HG02938 (cell line): ENCODE results near the gene GIT2.
"Not testable (repeated sequence)": the region's sequence is repeated elsewhere in the genome, so short reads cannot be mapped to it uniquely, and the experiment has no call there.

Source experiments
- ATAC-seq: cut with Tn5 transposase; IDR thresholded peaks from one replicate; pipeline ENCODE4 v1.9.1; 2021; ENCODE audit warnings: mild to moderate bottlenecking, moderate library complexity; ENCODE audit not compliant: unreplicated experiment

GIT2 gene

GRCh38 chr12:109896188-109896587, 100.0 kb downstream of the GIT2 start:
- ATAC-seq, result no peak

DNA sequence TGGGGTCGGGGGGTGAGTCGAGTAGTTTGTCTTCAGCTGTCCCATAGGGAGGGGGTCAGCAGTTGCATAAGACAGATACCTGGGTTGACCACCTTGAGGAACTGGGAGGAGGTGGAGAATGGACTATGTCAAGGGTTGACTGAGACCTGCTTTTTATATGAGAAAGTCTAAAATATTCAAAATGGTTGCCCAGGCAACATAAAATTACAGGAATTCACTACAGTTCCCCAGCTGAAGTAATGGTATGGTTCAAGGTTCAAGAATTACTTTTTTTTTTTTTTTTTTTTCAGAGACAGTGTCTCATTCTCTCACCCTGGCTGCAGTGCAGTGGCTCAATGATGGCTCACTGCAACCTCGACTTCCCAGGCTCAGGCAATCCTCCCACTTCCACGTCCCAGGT, 101.2 kb downstream of the GIT2 start:
- no peak for ATAC-seq

DNA sequence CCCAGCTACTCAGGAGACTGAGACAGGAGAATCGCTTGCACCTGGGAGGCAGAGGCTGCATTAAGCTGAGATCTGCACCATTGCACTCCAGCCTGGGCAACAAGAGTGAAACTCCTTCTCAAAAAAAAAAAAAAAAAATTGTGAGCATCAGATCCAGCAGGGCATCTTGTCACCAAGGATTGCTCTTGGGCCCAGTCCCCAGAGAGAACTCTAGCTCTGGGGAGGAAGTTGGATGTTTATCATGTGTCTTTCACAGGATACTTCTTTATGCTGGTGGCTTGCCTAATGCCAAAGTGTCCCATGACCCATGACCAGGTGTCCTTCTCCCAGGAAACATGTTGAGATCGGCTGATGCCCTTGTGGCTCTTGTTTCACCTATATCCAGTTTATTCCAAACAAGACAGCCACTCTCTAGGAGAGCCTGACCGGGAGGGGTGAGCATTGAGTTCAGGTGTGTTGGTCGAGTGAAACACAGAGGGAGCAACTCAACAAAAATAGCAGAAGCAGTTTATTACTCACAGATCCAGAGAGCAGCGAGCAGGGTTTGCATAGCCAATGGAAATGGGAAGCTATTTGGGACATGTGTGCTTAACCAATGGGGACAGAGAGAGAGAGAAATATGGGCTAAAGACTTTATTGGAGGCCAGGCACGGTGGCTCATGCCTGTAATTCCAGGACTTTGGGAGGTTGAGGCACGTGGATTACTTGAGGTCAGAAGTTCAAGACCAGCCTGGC, 102.7 kb downstream of the GIT2 start:
- no peak for ATAC-seq

DNA sequence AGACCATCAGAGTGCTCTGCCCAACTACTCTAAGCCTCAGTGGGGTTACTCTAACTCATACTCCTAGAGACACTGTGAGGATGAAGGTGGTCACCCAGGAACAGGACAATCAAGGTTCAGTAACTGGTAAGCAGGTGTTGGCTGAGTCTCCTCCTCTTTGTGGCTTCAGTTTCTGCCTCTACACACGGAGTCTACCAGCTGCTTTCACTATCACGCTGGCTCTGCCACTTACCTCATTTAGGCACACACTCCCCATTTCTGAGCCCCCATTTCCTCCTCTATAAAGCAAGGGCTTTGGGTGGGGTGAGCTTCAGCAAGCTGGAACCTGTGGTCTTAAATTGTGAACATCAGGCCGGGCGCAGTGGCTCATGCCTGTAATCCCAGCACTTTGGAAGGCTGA, 103.4 kb downstream of the GIT2 start:
- ATAC-seq, result no peak

- no peak for ATAC-seq
These were observed 103.9 kb downstream of the GIT2 start for GRCh38 chr12:109892165-109892715.

GRCh38 chr12:109891731-109892130, 104.4 kb downstream of the GIT2 start:
- ATAC-seq, result not testable (repeated sequence)

DNA sequence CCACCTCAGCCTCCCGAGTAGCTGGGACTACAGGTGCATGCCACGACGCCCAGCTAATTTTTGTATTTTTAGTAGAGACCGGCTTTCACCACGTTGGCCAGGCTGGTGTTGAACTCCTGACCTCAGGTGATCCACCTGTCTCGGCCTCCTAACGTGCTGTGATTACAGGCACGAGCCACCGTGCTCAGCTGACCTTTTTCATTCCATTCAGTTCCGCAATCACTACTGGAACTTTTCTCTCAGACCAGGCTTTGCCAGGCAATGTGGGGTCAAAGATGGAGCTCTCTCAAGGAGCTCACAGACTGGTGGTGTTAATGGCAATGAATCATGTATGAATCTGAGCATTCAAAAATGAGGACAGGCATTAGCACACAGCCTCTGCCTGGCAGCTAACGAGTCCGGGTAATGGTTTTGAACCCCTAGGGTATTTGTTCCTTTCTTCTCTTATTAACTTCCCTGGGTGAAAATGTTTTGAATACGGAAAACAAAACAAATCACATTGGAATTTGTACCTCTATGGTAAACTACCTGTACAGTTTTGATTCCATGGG, 105.5 kb downstream of the GIT2 start:
- ATAC-seq, result no peak

- no peak for ATAC-seq
These were observed 107.8 kb downstream of the GIT2 start for GRCh38 chr12:109888179-109889020.

DNA sequence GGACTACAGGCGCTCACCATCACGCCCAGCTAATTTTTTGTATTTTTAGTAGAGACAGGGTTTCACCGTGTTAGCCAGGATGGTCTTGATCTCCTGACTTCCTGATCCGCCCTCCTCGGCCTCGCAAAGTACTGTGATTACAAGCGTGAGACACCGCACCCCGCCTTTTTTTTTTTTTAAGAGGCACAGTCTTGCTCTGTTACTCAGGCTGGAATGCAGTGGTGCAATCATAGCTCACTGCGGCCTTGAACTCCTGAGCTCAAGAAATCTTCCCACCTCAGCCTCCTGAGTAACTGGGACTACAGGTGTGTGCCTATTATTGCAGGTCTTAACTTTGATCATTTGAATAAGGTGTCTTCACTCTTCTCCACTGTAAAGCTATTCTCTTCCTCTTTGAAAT, 110.6 kb downstream of the GIT2 start:
- no peak for ATAC-seq

DNA sequence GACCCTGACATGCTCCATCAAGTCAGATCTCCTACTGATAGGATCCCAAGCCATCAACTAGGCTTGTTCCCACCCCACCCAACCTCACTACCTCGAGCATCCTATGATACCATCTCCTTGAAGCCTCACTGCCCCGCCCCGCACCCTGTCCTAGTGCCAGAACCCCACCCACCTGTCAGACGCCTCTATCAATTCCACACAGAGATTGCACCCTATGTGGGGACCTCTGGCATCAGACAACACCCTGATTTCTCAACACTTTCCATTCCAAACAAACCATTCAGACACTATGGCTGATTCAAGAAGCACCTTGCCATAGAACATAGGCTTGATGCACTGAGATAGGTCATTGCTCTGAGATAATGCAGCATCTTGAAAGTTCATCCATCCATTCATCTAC, 112.7 kb downstream of the GIT2 start:
- no peak for ATAC-seq

DNA sequence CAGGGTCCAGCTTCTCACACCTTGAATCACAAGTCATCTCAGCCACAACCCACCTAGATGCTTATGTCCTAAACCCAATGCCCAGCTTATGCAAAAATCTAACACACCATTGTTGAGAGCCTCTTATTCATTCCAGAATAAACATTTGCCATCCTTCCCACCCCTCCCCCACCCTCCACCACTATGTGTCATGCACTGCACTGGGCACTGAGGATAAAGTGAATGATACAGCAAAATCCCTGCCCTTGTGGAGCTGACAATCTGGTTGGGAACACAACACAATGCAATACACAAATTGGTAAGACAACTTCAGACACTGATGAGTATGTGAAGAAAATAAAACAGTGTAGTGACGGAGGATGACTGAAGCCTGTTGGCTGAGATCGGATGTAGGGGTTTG, 114.4 kb downstream of the GIT2 start:
- ATAC-seq, result no peak

DNA sequence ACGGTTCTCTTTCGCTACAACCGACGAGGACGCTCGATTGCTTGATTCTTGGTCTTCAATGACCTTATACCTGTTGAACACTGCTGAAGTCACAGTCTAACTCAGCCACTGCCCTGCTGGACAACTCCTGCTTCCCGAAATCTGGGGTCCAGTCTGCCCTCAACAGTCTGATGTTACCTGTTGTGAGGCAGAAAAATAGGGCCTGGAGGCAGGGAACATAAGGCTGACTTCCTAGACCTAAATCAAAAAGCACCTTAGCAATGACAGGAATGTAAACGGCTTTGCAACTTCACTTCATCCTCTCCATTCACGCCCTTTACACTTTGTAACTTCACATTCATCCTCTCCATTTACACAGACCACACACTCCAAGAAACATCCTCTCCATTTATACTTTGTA, 115.2 kb downstream of the GIT2 start:
- ATAC-seq, result no peak

DNA sequence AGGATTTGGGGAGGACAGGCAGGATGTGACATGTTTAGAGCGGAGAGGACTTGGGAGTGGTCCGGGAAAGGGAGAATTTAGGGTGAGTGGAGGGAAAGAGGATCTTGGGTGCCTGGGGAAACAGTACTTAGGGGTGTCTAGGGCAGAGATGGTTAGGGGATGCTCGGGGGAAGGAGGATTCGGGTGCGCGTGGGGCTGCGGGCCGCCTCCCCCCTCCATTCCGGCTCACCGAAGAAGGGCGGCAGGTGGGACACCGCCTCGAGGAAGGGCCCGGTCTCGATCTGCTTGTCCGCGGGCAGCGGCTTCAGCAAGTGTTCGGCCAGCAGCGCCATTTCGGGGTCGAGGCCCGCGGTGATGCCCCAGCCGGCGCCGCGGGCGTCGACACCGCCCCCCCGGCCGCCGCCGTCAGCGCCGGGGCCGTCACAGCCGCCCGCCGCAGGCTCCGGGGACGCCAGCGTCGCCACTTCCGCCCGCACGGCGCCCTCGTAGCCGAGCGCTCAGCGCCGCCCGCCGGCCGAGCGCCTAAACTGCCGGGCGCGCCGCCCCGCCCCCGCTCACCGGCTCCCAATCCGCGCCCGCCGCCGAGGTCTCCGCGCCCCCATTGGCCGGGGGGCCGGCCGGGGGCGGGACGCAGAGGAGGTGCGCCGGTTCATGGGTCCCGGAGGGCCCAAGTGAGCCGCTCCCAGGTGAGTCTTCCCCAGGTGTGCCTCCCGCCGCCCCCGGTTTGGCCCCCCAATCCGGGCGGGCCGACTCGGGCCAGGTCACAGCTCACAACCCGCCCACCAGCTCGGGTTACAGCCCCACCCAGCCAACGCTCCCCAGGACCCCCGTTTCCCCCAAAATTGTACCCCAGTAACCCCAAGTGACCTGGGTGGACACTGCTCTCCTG, 115.9 kb downstream of the GIT2 start, which contains the start of gene GLTP:
Gene GLTP (minus strand): TSS at position 499 of the 889 bp plus-strand sequence. CDS start 167 bp downstream, at position 332.
- peak; percentile 79 for ATAC-seq
